CD14-positive monocyte (primary cell): Measurements from ENCODE around the gene PI3. TPM values are rescaled to one million over a fixed set of nuclear protein-coding genes. Genes with fewer than 3 reads are reported as not detected.

Experiments
- DNase-seq, 3 donors: peaks; one replicate each; pipeline ENCODE4 v3.0.0-alpha.2; 2011 to 2022
- H2AFZ ChIP-seq: 2 replicates; pipeline ENCODE4 v1.6.0; 2012; ENCODE audit warnings: mild to moderate bottlenecking, low read depth, low read length, inconsistent platforms; ENCODE audit not compliant: insufficient read depth, poor library complexity, severe bottlenecking
- H3K27ac ChIP-seq, 2 donors: 1 replicate in 1 of 2; 2 replicates in 1 of 2; pipeline ENCODE4 v1.5.1; 2012 to 2013; ENCODE audit warnings: low read length in 2 of 2, control low read depth in 1 of 2, inconsistent platforms in 1 of 2, low read depth in 1 of 2, mild to moderate bottlenecking in 1 of 2
- H3K27me3 ChIP-seq, 2 donors: one replicate each; pipeline versions ENCODE4 v1.6.0 to v1.6.1; 2011 to 2013; ENCODE audit warnings: low read length in 2 of 2; ENCODE audit not compliant: control insufficient read depth in 2 of 2, insufficient read depth in 2 of 2
- H3K36me3 ChIP-seq, 2 donors: replicated peaks in 1 of 2; 1 replicate in 1 of 2; 2 replicates in 1 of 2; pipeline versions ENCODE4 v1.5.1 to v1.6.1; 2012 to 2013; ENCODE audit warnings: low read length in 2 of 2, control low read depth in 1 of 2, inconsistent platforms in 1 of 2, mild to moderate bottlenecking in 1 of 2; ENCODE audit not compliant: insufficient read depth in 2 of 2, control insufficient read depth in 1 of 2
- H3K4me1 ChIP-seq, 2 donors: 1 replicate in 1 of 2; 2 replicates in 1 of 2; pipeline versions ENCODE4 v1.5.1 to v1.6.1; 2012 to 2013; ENCODE audit warnings: low read length in 2 of 2, control low read depth in 1 of 2, inconsistent platforms in 1 of 2, mild to moderate bottlenecking in 1 of 2, moderate library complexity in 1 of 2; ENCODE audit not compliant: insufficient read depth in 2 of 2, control insufficient read depth in 1 of 2
- H3K4me2 ChIP-seq: replicated peaks from 2 replicates; pipeline ENCODE3; 2012; ENCODE audit warnings: low read length, moderate library complexity, mild to moderate bottlenecking; ENCODE audit not compliant: poor library complexity, severe bottlenecking; ENCODE audit errors: extremely low read depth
- H3K4me3 ChIP-seq, 3 experiments: fragments of 200-600 bp in 1 of 3; sonication (generic) in 1 of 3; replicated peaks in 1 of 3; 1 replicate in 2 of 3; 2 replicates in 1 of 3; pipeline ENCODE4 v1.5.1; 2011 to 2013; ENCODE audit warnings: low read length in 3 of 3, mild to moderate bottlenecking in 3 of 3, control low read depth in 2 of 3, low read depth in 2 of 3, inconsistent platforms in 1 of 3, moderate library complexity in 1 of 3
- H3K79me2 ChIP-seq: 2 replicates; pipeline ENCODE4 v1.6.0; 2012; ENCODE audit warnings: mild to moderate bottlenecking, control low read depth, inconsistent platforms, low read length, moderate library complexity; ENCODE audit not compliant: insufficient read depth
- H3K9ac ChIP-seq: 2 replicates; pipeline ENCODE4 v1.6.0; 2017; ENCODE audit warnings: low read length, mild to moderate bottlenecking; ENCODE audit not compliant: insufficient read depth, poor library complexity, severe bottlenecking
- H3K9me3 ChIP-seq, 2 donors: replicated peaks in 1 of 2; 1 replicate in 1 of 2; 2 replicates in 1 of 2; pipeline versions ENCODE4 v1.5.1 to v1.6.1; 2012 to 2013; ENCODE audit warnings: low read length in 2 of 2, control low read depth in 1 of 2; ENCODE audit not compliant: control insufficient read depth in 1 of 2, insufficient read depth in 1 of 2
- H4K20me1 ChIP-seq: 2 replicates; pipeline ENCODE4 v1.6.0; 2012; ENCODE audit warnings: mild to moderate bottlenecking, low read length, control low read depth, moderate library complexity; ENCODE audit not compliant: insufficient read depth
- H3K27ac Mint-ChIP-seq, 7 donors: one replicate each; pipeline ENCODE4 v1.8.0; 2020; ENCODE audit warnings: mild to moderate bottlenecking in 7 of 7, mixed read lengths in 7 of 7, moderate library complexity in 6 of 7, inconsistent platforms in 2 of 7
- H3K27me3 Mint-ChIP-seq, 3 donors: one replicate each; pipeline ENCODE4 v1.8.0; 2021 to 2022; ENCODE audit warnings: low read depth in 3 of 3, mild to moderate bottlenecking in 3 of 3, mixed read lengths in 3 of 3, moderate library complexity in 3 of 3, inconsistent platforms in 1 of 3
- H3K36me3 Mint-ChIP-seq, 2 donors: one replicate each; pipeline ENCODE4 v1.8.0; 2020; ENCODE audit warnings: mixed read lengths in 2 of 2, inconsistent platforms in 1 of 2, mild to moderate bottlenecking in 1 of 2
- H3K4me1 Mint-ChIP-seq: one replicate; pipeline ENCODE4 v1.8.0; 2020; ENCODE audit warnings: mild to moderate bottlenecking, mixed read lengths
- H3K4me3 Mint-ChIP-seq, 2 donors: one replicate each; pipeline ENCODE4 v1.8.0; 2020; ENCODE audit warnings: mild to moderate bottlenecking in 2 of 2, mixed read lengths in 2 of 2, moderate library complexity in 1 of 2
- H3K9me3 Mint-ChIP-seq, 7 donors: one replicate each; pipeline ENCODE4 v1.8.0; 2020 to 2022; ENCODE audit warnings: mixed read lengths in 7 of 7, mild to moderate bottlenecking in 6 of 7, moderate library complexity in 6 of 7, inconsistent platforms in 2 of 7
- CTCF ChIP-seq: fragments of 200-600 bp; IDR thresholded peaks from one replicate; pipeline ENCODE4 v1.8.0; 2022; ENCODE audit warnings: antibody characterized with exemption, mild to moderate bottlenecking
- WGBS: methylation state at CpG from one replicate; pipeline ENCODE4 v1.1.5; 2013; ENCODE audit warnings: missing lambda C conversion rate; ENCODE audit not compliant: insufficient coverage; 5-methylcytosine and 5-hydroxymethylcytosine counted together
- intact Hi-C, 2 donors: fragments of 100-400 bp; cut with micrococcal nuclease; formaldehyde crosslinking; loops; one replicate each; pipeline versions ENCODE4 v1.15.0 to v1.15.1; 2023
- polyA plus RNA-seq, 3 donors: library from polyadenylated mRNA; depleted of rRNA in 1 of 3; unstranded in 2 of 3; stranded (reverse) in 1 of 3; fragments of 300-500 nt in 2 of 3; fragments of >200 nt in 1 of 3; fragmentation: Illumina TruSeq in 2 of 3; gene quantifications; 1 replicate in 2 of 3; 2 replicates in 1 of 3; pipeline ENCODE4 v1.2.3, GENCODE V29; 2012 to 2021

Gene PI3
- polyA plus RNA-seq, 3 donors = not detected

- Mint-ChIP-seq H3K27ac (no peak overlapping the region), H3K9me3 (peaks cover 0 to 9% (median 5%) of the 10 kb centered on the region in 7 donors), H3K36me3 (no peaks in the 10 kb centered on the region), H3K27me3 (peaks cover 9 to 19% (median 14%) of the 10 kb centered on the region in 3 donors), H3K4me1 (no peaks in the 10 kb centered on the region), H3K4me3 (no peak overlapping the region)
- Histone ChIP-seq H3K4me1 (no peaks in the 10 kb centered on the region), H3K4me3 (no peak overlapping the region), H4K20me1 (no peaks in the 10 kb centered on the region), H3K4me2 (no peak overlapping the region), H3K79me2 (no peaks in the 10 kb centered on the region), H3K9ac (no peak overlapping the region), H2AFZ (no peak overlapping the region), H3K36me3 (no peaks in the 10 kb centered on the region), H3K27ac (no peak overlapping the region), H3K9me3 (peaks cover 0 to 4% of the 10 kb centered on the region in 2 donors), H3K27me3 (peaks cover 0 to 2% of the 10 kb centered on the region in 2 donors)
- no peak for TF ChIP-seq CTCF
- WGBS = no CpG with 5 or more reads among the region's 1 CpG
- intact Hi-C loops = no loop called here
- DNase-seq = no peak
Measured at GRCh38 chr20:45173522-45173921, 1.2 kb upstream of the PI3 start.

- Mint-ChIP-seq H3K27ac (peak overlapping the region in 1 of 7 donors; percentile 6), H3K9me3 (peaks cover 0 to 4% (median 0%) of the 10 kb centered on the region in 7 donors), H3K36me3 (no peaks in the 10 kb centered on the region), H3K4me1 (peaks cover 13% of the 10 kb centered on the region), H3K27me3 (peaks cover 8 to 11% (median 10%) of the 10 kb centered on the region in 3 donors), H3K4me3 (no peak overlapping the region)
- TF ChIP-seq CTCF = no peak
- intact Hi-C loops = no loop called here
- H3K9ac ChIP-seq = no peak overlapping the region
- peaks cover 9 to 16% of the 10 kb centered on the region in 2 donors for H3K4me1 ChIP-seq
- no peaks in the 10 kb centered on the region for H3K79me2 ChIP-seq
- H3K4me2 ChIP-seq = no peak overlapping the region
- H2AFZ ChIP-seq = no peak overlapping the region
- H3K27ac ChIP-seq = no peak overlapping the region
- H3K36me3 ChIP-seq = no peaks in the 10 kb centered on the region
- 67% methylated on average over 1 of the region's 4 CpGs for WGBS
- H3K4me3 ChIP-seq = no peak overlapping the region
- peaks cover 0 to 2% of the 10 kb centered on the region in 2 donors for H3K27me3 ChIP-seq
- no peaks in the 10 kb centered on the region for H4K20me1 ChIP-seq
- no peaks in the 10 kb centered on the region for H3K9me3 ChIP-seq
- DNase-seq = no peak
Measured at GRCh38 chr20:45176526-45177267, 2.0 kb downstream of the PI3 start.
